K562 (cell line): ENCODE results near the gene SCAF11. TPM values are rescaled to one million over a fixed set of nuclear protein-coding genes. Genes with fewer than 3 reads are reported as not detected.

Experiments used
- ATAC-seq: fragments of 200-7000 bp; cut with Tn5 transposase; 3 replicates; pipeline ENCODE4 v1.9.1; 2020; ENCODE audit warnings: moderate library complexity
- BruUV-seq: library from RNA; stranded (reverse); fragments of 400-500 nt; replicated peaks from 2 replicates; lab custom pipeline; 2021; lab: Mats Ljungman, UMichigan
- CTCF ChIA-PET: fragments of 300-600 bp; formaldehyde crosslinking; extraction: SDS; loops from one replicate; lab custom pipeline; 2021; ENCODE audit warnings: low intra/inter-chr PET ratio; lab: Yijun Ruan, JAX
- POLR2A ChIA-PET: fragments of 300-600, 350-650 bp; sonication (Branson Sonifier 250); formaldehyde crosslinking; extraction: SDS; loops from one replicate; lab custom pipeline; 2021; ENCODE audit warnings: antibody characterized with exemption, inconsistent platforms; lab: Yijun Ruan, JAX
- DNase-seq, 4 experiments: peaks; one replicate each; pipeline versions ENCODE4 v3.0.0 to v3.0.0-alpha.2; 2011 to 2018; ENCODE audit warnings: low spot score in 3 of 4, mixed read lengths in 3 of 4; ENCODE audit errors: extremely low read depth in 1 of 4
- FAIRE-seq: peaks from 2 replicates; lab custom pipeline; 2011; peaks lifted over from hg19 to GRCh38; lab: Jason Lieb, UNC
- H2AFZ ChIP-seq: 2 replicates; pipeline ENCODE4 v1.6.0; 2011; ENCODE audit warnings: low read depth, low read length, control low read depth, inconsistent platforms
- H3K27ac ChIP-seq: fragments of 200-600 bp; 3 replicates; pipeline ENCODE4 v1.8.0; 2011; ENCODE audit warnings: low read depth, mild to moderate bottlenecking, control low read depth, inconsistent platforms, low read length, moderate library complexity, mixed read lengths; ENCODE audit errors: extremely low read depth
- H3K27me3 ChIP-seq, 2 experiments: fragments of 300-600 bp in 1 of 2; 2 replicates in 1 of 2; 3 replicates in 1 of 2; pipeline versions ENCODE4 v1.6.0 to v1.8.0; 2011; ENCODE audit warnings: inconsistent platforms in 2 of 2, low read length in 2 of 2, mild to moderate bottlenecking in 1 of 2, mixed read lengths in 1 of 2, moderate library complexity in 1 of 2; ENCODE audit not compliant: control insufficient read depth in 2 of 2, insufficient read depth in 2 of 2
- H3K36me3 ChIP-seq: fragments of 300-600 bp; 3 replicates; pipeline ENCODE4 v1.8.0; 2011; ENCODE audit warnings: mild to moderate bottlenecking, low read length, inconsistent platforms; ENCODE audit not compliant: control insufficient read depth, insufficient read depth
- H3K4me1 ChIP-seq, 2 experiments: fragments of 200-600 bp in 1 of 2; replicated peaks in 1 of 2; 2 replicates in 1 of 2; 3 replicates in 1 of 2; pipeline versions ENCODE4 v1.5.1 to v1.8.0; 2011; ENCODE audit warnings: inconsistent platforms in 2 of 2, low read length in 2 of 2, mild to moderate bottlenecking in 1 of 2, mixed read lengths in 1 of 2, moderate library complexity in 1 of 2; ENCODE audit not compliant: control insufficient read depth in 2 of 2, insufficient read depth in 2 of 2
- H3K4me2 ChIP-seq: 2 replicates; pipeline ENCODE4 v1.6.1; 2011; ENCODE audit warnings: low read length, control low read depth, inconsistent platforms, mixed read lengths; ENCODE audit not compliant: insufficient read depth
- H3K4me3 ChIP-seq: fragments of 200-600 bp; sonication (generic), shearing (Covaris generic); 2 replicates; pipeline ENCODE4 v1.5.1; 2016; ENCODE audit warnings: control low read depth, inconsistent platforms
- H3K79me2 ChIP-seq: fragments of 200-600 bp; 3 replicates; pipeline ENCODE4 v1.8.0; 2011; ENCODE audit warnings: low read length, inconsistent platforms; ENCODE audit not compliant: control insufficient read depth, insufficient read depth
- H3K9ac ChIP-seq, 2 experiments: 2 replicates each; pipeline versions ENCODE4 v1.6.0 to v1.6.1; 2011; ENCODE audit warnings: low read depth in 2 of 2, low read length in 2 of 2, control low read depth in 1 of 2, inconsistent platforms in 1 of 2, mild to moderate bottlenecking in 1 of 2, mixed read lengths in 1 of 2; ENCODE audit not compliant: insufficient read depth in 1 of 2
- H3K9me1 ChIP-seq: one replicate; pipeline ENCODE4 v1.6.0; 2011; ENCODE audit warnings: inconsistent platforms, mild to moderate bottlenecking, low read length, moderate library complexity; ENCODE audit not compliant: control insufficient read depth, insufficient read depth
- H3K9me3 ChIP-seq: replicated peaks from 2 replicates; pipeline ENCODE4 v1.5.1; 2011; ENCODE audit warnings: low read depth, low read length, inconsistent platforms; ENCODE audit not compliant: control insufficient read depth, insufficient read depth
- H4K20me1 ChIP-seq: replicated peaks from 2 replicates; pipeline ENCODE4 v1.6.1; 2011; ENCODE audit warnings: low read length, inconsistent platforms, mixed read lengths; ENCODE audit not compliant: control insufficient read depth, insufficient read depth
- HDAC2 ChIP-seq: fragments of 450-650 bp; IDR thresholded peaks from 2 replicates; pipeline ENCODE4 v1.6.1; 2016; ENCODE audit warnings: mild to moderate bottlenecking
- LCOR ChIP-seq: sonication (generic); formaldehyde crosslinking; IDR thresholded peaks from 2 replicates; pipeline ENCODE4 v1.8.0; 2022; ENCODE audit warnings: mild to moderate bottlenecking, missing genetic modification reagents
- RAD21 ChIP-seq, 2 experiments: fragments of 250-450 bp in 1 of 2; fragments of 450-650 bp in 1 of 2; sonication (Bioruptor Pico) in 1 of 2; formaldehyde crosslinking in 1 of 2; IDR thresholded peaks in 1 of 2; conservative IDR thresholded peaks in 1 of 2; 2 replicates each; pipeline versions ENCODE4 v1.4.0 to v1.8.0; 2020 to 2022; ENCODE audit warnings: mild to moderate bottlenecking in 2 of 2, moderate library complexity in 1 of 2
- U2AF1 ChIP-seq: fragments of 200-400 bp; formaldehyde crosslinking; optimal IDR thresholded peaks from 2 replicates; pipeline ENCODE3; 2017; ENCODE audit warnings: mild to moderate bottlenecking, low read depth, low read length, moderate library complexity
- WGBS: fragments of 100-300 bp; shearing (Covaris generic); methylation state at CpG from one replicate; pipeline ENCODE4 v1.1.6; 2016; ENCODE audit warnings: low coverage, mixed read lengths; ENCODE audit not compliant: insufficient coverage; ENCODE audit errors: missing lambda C conversion rate; 5-methylcytosine and 5-hydroxymethylcytosine counted together
- in situ Hi-C: fragments of 300-500 bp; cut with MboI; formaldehyde crosslinking; loops from 4 replicates; pipeline ENCODE4 v1.15.0; 2018; ENCODE audit warnings: inconsistent platforms, mixed read lengths
- intact Hi-C: fragments of 100-400 bp; cut with micrococcal nuclease; formaldehyde crosslinking; loops from 2 replicates; pipeline ENCODE4 v1.14.2; 2022
- polyA plus RNA-seq, 8 experiments: library from polyadenylated mRNA; depleted of rRNA in 4 of 8; stranded (reverse) in 5 of 8; unstranded in 3 of 8; fragments of >200 nt; fragmentation: Nextera tagmentation in 2 of 8; fragmentation: Illumina TruSeq in 1 of 8; extraction: Ambion mirVana in 2 of 8; extraction: Trizol in 1 of 8; gene quantifications; 2 replicates each; pipeline versions ENCODE4 v1.2.1 to v1.2.3, GENCODE V29; 2011 to 2014; ENCODE audit warnings: inconsistent platforms in 1 of 8, missing spikeins in 1 of 8
- total RNA-seq, 7 experiments: library from RNA; depleted of rRNA in 6 of 7; stranded (reverse); fragments of >200 nt in 6 of 7; fragmentation: Illumina TruSeq in 2 of 7; extraction: Trizol in 2 of 7; gene quantifications; 2 replicates each; pipeline versions ENCODE4 v1.2.1 to v1.2.3, GENCODE V29; 2011 to 2021; ENCODE audit warnings: low replicate concordance in 1 of 7
- TF ChIP-seq, protein P1 (sequence below), 3 experiments: IDR thresholded peaks in 2 of 3; conservative IDR thresholded peaks in 1 of 3; 2 replicates each; pipeline ENCODE4 v1.5.1; 2011 to 2012; ENCODE audit warnings: low read length in 3 of 3, mild to moderate bottlenecking in 3 of 3, control low read depth in 2 of 3, improper control_type of control experiment in 1 of 3, inconsistent platforms in 1 of 3, low read depth in 1 of 3, mixed read lengths in 1 of 3, moderate library complexity in 1 of 3; ENCODE audit not compliant: insufficient read depth in 2 of 3
- TF ChIP-seq, protein P2 (sequence below): fragments of 250-450 bp; sonication (Bioruptor Pico); IDR thresholded peaks from 2 replicates; pipeline ENCODE4 v1.8.0; 2022; ENCODE audit warnings: moderate library complexity, mild to moderate bottlenecking, inconsistent platforms
- TF ChIP-seq, protein P3 (sequence below), 2 experiments: fragments of 450-650 bp; conservative IDR thresholded peaks; 2 replicates each; pipeline ENCODE4 v1.6.1; 2017; ENCODE audit warnings: mild to moderate bottlenecking in 2 of 2, moderate library complexity in 2 of 2

SCAF11 gene
- total and polyA plus RNA-seq, 9 of the 15 experiments (the other 6 are each of a cell fraction or from before 2014, with no cell fraction given), result 30.4 to 119 (median 80.0) TPM

DNA sequence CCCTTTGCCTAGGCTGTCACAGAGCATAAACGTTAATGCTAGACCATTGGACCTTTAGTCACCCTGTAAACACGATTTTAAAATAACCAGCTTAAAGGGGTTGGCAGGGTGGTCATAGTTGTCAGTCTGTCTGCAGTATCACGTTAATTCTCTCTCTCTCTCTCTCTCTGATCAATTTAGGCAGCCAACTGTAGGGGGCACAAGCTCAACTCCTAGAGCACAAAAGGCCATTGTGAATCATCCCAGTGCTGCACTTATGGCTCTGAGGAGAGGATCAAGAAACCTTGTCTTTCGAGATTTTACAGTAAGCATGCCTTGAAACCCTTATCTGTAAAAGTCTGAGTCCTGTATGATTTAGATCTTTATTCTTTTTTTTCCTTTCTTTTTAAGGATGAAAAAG is 97.1 kb downstream of the SCAF11 start:
- no peaks in the 10 kb centered on the region for H3K79me2 ChIP-seq
- no TSS peak for BruUV-seq
- TF ChIP-seq, protein P1, sequence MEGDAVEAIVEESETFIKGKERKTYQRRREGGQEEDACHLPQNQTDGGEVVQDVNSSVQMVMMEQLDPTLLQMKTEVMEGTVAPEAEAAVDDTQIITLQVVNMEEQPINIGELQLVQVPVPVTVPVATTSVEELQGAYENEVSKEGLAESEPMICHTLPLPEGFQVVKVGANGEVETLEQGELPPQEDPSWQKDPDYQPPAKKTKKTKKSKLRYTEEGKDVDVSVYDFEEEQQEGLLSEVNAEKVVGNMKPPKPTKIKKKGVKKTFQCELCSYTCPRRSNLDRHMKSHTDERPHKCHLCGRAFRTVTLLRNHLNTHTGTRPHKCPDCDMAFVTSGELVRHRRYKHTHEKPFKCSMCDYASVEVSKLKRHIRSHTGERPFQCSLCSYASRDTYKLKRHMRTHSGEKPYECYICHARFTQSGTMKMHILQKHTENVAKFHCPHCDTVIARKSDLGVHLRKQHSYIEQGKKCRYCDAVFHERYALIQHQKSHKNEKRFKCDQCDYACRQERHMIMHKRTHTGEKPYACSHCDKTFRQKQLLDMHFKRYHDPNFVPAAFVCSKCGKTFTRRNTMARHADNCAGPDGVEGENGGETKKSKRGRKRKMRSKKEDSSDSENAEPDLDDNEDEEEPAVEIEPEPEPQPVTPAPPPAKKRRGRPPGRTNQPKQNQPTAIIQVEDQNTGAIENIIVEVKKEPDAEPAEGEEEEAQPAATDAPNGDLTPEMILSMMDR (IDR thresholded peaks at IDR 0.05 in 2 of 3, conservative IDR thresholded peaks at IDR 0.05 in 1 of 3; ENCODE audit: insufficient read depth in 2 of 3, low read depth in 1 of 3, low read length in 3 of 3), result peak in 2 of 3 experiments; percentile 14 to 23; a peak in 1 of 6 replicates
- TF ChIP-seq, protein P2, sequence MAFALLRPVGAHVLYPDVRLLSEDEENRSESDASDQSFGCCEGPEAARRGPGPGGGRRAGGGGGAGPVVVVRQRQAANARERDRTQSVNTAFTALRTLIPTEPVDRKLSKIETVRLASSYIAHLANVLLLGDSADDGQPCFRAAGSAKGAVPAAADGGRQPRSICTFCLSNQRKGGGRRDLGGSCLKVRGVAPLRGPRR, result no peak
- TF ChIP-seq, all 486 proteins: peak for 1
- no peaks in the 10 kb centered on the region for H3K4me1 ChIP-seq
- H3K9ac ChIP-seq, result no peak overlapping the region
- FAIRE-seq (peak; percentile 69), DNase-seq (peak in 3 of 4 experiments; percentile 13 to 20 (median 16)), ATAC-seq (peak; percentile 59; the same call in 1 of the 3 replicates)
- H3K9me1 ChIP-seq, result no peaks in the 10 kb centered on the region
- H4K20me1 ChIP-seq, result no peaks in the 10 kb centered on the region
- no peaks in the 10 kb centered on the region for H3K9me3 ChIP-seq
- H2AFZ ChIP-seq, result no peak overlapping the region
- H3K4me3 ChIP-seq, result no peak overlapping the region
- peaks cover 59% of the 10 kb centered on the region for H3K36me3 ChIP-seq
- POLR2A ChIA-PET, result interaction anchor here (0.6 to 0.7 kb wide), 3 partner anchors 10 to 472 kb away, joined by 3 to 4 read pairs (median 3); no protein-coding TSS in a partner anchor
- intact Hi-C loops (no loop called here), in situ Hi-C loops (no loop called here)
- H3K27ac ChIP-seq, result no peak overlapping the region
- H3K4me2 ChIP-seq, result no peak overlapping the region
- 72% methylated on average over 3 of the region's 4 CpGs for WGBS
- CTCF ChIA-PET, result no interaction called here
- H3K27me3 ChIP-seq, result no peaks in the 10 kb centered on the region

DNA sequence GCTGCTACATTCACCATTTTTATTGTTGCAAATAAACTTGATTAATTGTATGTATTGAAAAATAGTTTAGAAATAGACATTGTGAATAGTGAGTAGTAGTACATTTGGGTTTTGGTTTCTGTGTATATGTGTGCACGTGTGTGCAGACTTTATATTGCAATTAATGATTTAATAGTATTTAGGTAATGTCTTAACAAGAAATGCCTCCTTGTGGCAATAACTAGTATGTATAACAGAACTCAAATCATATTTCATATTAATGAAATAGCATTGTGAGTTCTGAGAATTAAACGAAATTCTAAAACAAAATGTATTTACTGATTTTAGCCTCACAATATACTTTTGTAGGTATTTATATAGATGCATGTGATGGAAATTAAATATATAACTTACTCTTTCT is 100.1 kb downstream of the SCAF11 start:
- Histone ChIP-seq H2AFZ (no peak overlapping the region), H4K20me1 (no peaks in the 10 kb centered on the region), H3K9me3 (no peaks in the 10 kb centered on the region), H3K79me2 (no peaks in the 10 kb centered on the region), H3K9me1 (no peaks in the 10 kb centered on the region), H3K36me3 (peaks cover 47% of the 10 kb centered on the region), H3K27ac (no peak overlapping the region), H3K4me3 (no peak overlapping the region), H3K27me3 (no peaks in the 10 kb centered on the region), H3K9ac (no peak overlapping the region), H3K4me2 (no peak overlapping the region), H3K4me1 (no peaks in the 10 kb centered on the region)
- DNase-seq (no peak), FAIRE-seq (no peak), ATAC-seq (no peak)
- in situ Hi-C loops (no loop called here), intact Hi-C loops (no loop called here)
- ChIA-PET CTCF (no interaction called here), POLR2A (no interaction called here)
- BruUV-seq, result no TSS peak
- WGBS, result 92% methylated on average over 2 of the region's 2 CpGs
- TF ChIP-seq HDAC2 (no peak), RAD21 (CRISPR knock-in tag; conservative IDR thresholded peaks at IDR 0.05 in 1 of 2, IDR thresholded peaks at IDR 0.05 in 1 of 2) (0 out of 4 replicates have a peak, but pooled peaks of 1 of the 2 experiments have one; percentile 4), U2AF1 (no peak), LCOR (no peak)
- TF ChIP-seq, protein P3, sequence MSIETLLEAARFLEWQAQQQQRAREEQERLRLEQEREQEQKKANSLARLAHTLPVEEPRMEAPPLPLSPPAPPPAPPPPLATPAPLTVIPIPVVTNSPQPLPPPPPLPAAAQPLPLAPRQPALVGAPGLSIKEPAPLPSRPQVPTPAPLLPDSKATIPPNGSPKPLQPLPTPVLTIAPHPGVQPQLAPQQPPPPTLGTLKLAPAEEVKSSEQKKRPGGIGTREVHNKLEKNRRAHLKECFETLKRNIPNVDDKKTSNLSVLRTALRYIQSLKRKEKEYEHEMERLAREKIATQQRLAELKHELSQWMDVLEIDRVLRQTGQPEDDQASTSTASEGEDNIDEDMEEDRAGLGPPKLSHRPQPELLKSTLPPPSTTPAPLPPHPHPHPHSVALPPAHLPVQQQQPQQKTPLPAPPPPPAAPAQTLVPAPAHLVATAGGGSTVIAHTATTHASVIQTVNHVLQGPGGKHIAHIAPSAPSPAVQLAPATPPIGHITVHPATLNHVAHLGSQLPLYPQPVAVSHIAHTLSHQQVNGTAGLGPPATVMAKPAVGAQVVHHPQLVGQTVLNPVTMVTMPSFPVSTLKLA (conservative IDR thresholded peaks at IDR 0.05), result 0 out of 4 replicates have a peak, but pooled peaks of 1 of the 2 experiments have one; percentile 21
